HepG2 (cell line): ENCODE data around the gene PHYHIPL. TPM values are rescaled to one million over a fixed set of nuclear protein-coding genes. Genes with fewer than 3 reads are reported as not detected.
A peak's percentile ranks its signal among the peaks of the same experiment; 100 is the strongest.

Experiments
- CBX2 ChIP-seq, 2 experiments: fragments of 200-600 bp in 1 of 2; sonication (generic); formaldehyde crosslinking in 1 of 2; IDR thresholded peaks; 2 replicates each; pipeline versions ENCODE4 v1.7.0 to v1.8.1; 2018 to 2022; ENCODE audit warnings: low read depth in 2 of 2, low read length in 1 of 2, mild to moderate bottlenecking in 1 of 2, missing genetic modification reagents in 1 of 2
- GFI1 ChIP-seq: sonication (generic); formaldehyde crosslinking; IDR thresholded peaks from 2 replicates; pipeline ENCODE4 v1.5.0; 2020; ENCODE audit warnings: missing genetic modification reagents, mild to moderate bottlenecking, borderline replicate concordance
- KAT8 ChIP-seq: IDR thresholded peaks from 2 replicates; pipeline ENCODE4 v1.6.1; 2016; ENCODE audit warnings: missing genetic modification reagents, missing compliant biosample characterization
- LCORL ChIP-seq, 2 experiments: fragments of 450-650 bp in 1 of 2; sonication (generic) in 1 of 2; formaldehyde crosslinking in 1 of 2; IDR thresholded peaks; 2 replicates each; pipeline versions ENCODE4 v1.5.0 to v1.6.1; 2017 to 2020; ENCODE audit warnings: antibody characterized with exemption in 1 of 2, missing genetic modification reagents in 1 of 2
- MED8 ChIP-seq: sonication (generic); formaldehyde crosslinking; IDR thresholded peaks from 2 replicates; pipeline ENCODE4 v1.8.1; 2023; ENCODE audit warnings: mild to moderate bottlenecking, missing genetic modification reagents; ENCODE audit not compliant: insufficient replicate concordance
- MLX ChIP-seq: IDR thresholded peaks from 2 replicates; pipeline ENCODE4 v1.6.1; 2016
- REL ChIP-seq: sonication (generic); formaldehyde crosslinking; conservative IDR thresholded peaks from 2 replicates; pipeline ENCODE4 v1.8.0; 2022; ENCODE audit warnings: mild to moderate bottlenecking, missing genetic modification reagents, moderate library complexity
- RFX1 ChIP-seq: fragments of 450-650 bp; IDR thresholded peaks from 2 replicates; pipeline ENCODE4 v1.6.1; 2017
- SMAD9 ChIP-seq: sonication (generic); formaldehyde crosslinking; IDR thresholded peaks from 2 replicates; pipeline ENCODE4 v1.5.1; 2020; ENCODE audit warnings: mild to moderate bottlenecking, missing genetic modification reagents
- TCF7 ChIP-seq: sonication (generic); IDR thresholded peaks from 2 replicates; pipeline ENCODE4 v1.6.1; 2016; ENCODE audit warnings: antibody characterized with exemption, low read depth
- TRIM24 ChIP-seq: sonication (generic); formaldehyde crosslinking; IDR thresholded peaks from 2 replicates; pipeline ENCODE4 v1.8.0; 2022; ENCODE audit warnings: mild to moderate bottlenecking, missing genetic modification reagents
- YY1 ChIP-seq: IDR thresholded peaks from 2 replicates; pipeline ENCODE4 v1.6.1; 2011; ENCODE audit warnings: low read length, low read depth, moderate library complexity, mild to moderate bottlenecking; ENCODE audit not compliant: insufficient read depth, insufficient replicate concordance
- ZBTB38 ChIP-seq: sonication (generic); formaldehyde crosslinking; IDR thresholded peaks from 2 replicates; pipeline ENCODE4 v1.5.1; 2020; ENCODE audit warnings: mild to moderate bottlenecking, missing genetic modification reagents
- ZFP36L1 ChIP-seq: sonication (generic); formaldehyde crosslinking; IDR thresholded peaks from 2 replicates; pipeline ENCODE4 v1.8.0; 2022; ENCODE audit warnings: mild to moderate bottlenecking, missing genetic modification reagents, moderate library complexity
- ZNF318 ChIP-seq: sonication (generic); formaldehyde crosslinking; IDR thresholded peaks from 2 replicates; pipeline ENCODE4 v1.4.0; 2020; ENCODE audit warnings: mild to moderate bottlenecking, missing genetic modification reagents
- ZNF350 ChIP-seq: sonication (generic); formaldehyde crosslinking; IDR thresholded peaks from 2 replicates; pipeline ENCODE4 v1.4.0; 2020; ENCODE audit warnings: mild to moderate bottlenecking, low read depth, missing genetic modification reagents, borderline replicate concordance
- ZNF549 ChIP-seq: sonication (generic); formaldehyde crosslinking; IDR thresholded peaks from 2 replicates; pipeline ENCODE4 v1.5.0; 2020; ENCODE audit warnings: missing genetic modification reagents
- ZNF572 ChIP-seq: sonication (generic); formaldehyde crosslinking; IDR thresholded peaks from 2 replicates; pipeline ENCODE4 v1.5.1; 2020; ENCODE audit warnings: mild to moderate bottlenecking, missing genetic modification reagents
- polyA plus RNA-seq, 8 experiments: library from polyadenylated mRNA; depleted of rRNA in 3 of 8; stranded (reverse) in 7 of 8; unstranded in 1 of 8; fragments of >200 nt; fragmentation: Illumina TruSeq in 4 of 8; extraction: Trizol in 4 of 8; gene quantifications; 2 replicates each; pipeline versions ENCODE4 v1.2.1 to v1.2.3, GENCODE V29; 2011 to 2016; ENCODE audit warnings: low read depth in 4 of 8, missing spikeins in 1 of 8, mixed read lengths in 1 of 8; ENCODE audit not compliant: insufficient read depth in 1 of 8
- total RNA-seq, 5 experiments: library from RNA; depleted of rRNA; stranded (reverse); fragments of >200 nt; fragmentation: Illumina TruSeq; extraction: Trizol; gene quantifications; 2 replicates each; pipeline ENCODE4 v1.2.3, GENCODE V29; 2016; ENCODE audit warnings: low read depth in 1 of 5

Gene PHYHIPL
- total and polyA plus RNA-seq, 2 of the 13 experiments (the other 11 are each of a cell fraction or from before 2014, with no cell fraction given): 40.6 to 78.5 TPM

GRCh38 chr10:59176241-59177030 lies at the start of gene PHYHIPL (continued):
- no peak for TF ChIP-seq MLX
- TF ChIP-seq KAT8 (CRISPR knock-in tag): no peak; the same call in none of the 2 replicates
- TF ChIP-seq GFI1 (CRISPR knock-in tag): peak; percentile 18; the same call in 1 of the 2 replicates
- TF ChIP-seq ZNF572 (CRISPR knock-in tag): 0 out of 2 replicates have a peak, but pooled peaks have one; percentile 38
- TF ChIP-seq ZFP36L1 (CRISPR knock-in tag): no peak
- TF ChIP-seq CBX2 (IDR thresholded peaks at IDR 0.05; ENCODE audit: low read depth, low read length): no peak
- TF ChIP-seq CBX2 (CRISPR knock-in tag; IDR thresholded peaks at IDR 0.05; ENCODE audit: low read depth): no peak
- no peak for TF ChIP-seq ZNF549 (CRISPR knock-in tag)
- 0 out of 2 replicates have a peak, but pooled peaks have one; percentile 24 for TF ChIP-seq SMAD9 (CRISPR knock-in tag)
- TF ChIP-seq TRIM24 (CRISPR knock-in tag): no peak
- TF ChIP-seq RFX1: no peak
- TF ChIP-seq REL (CRISPR knock-in tag): peak; percentile 12; the same call in 1 of the 2 replicates
- TF ChIP-seq ZNF318 (CRISPR knock-in tag): 0 out of 2 replicates have a peak, but pooled peaks have one; percentile 35
- TF ChIP-seq ZBTB38 (CRISPR knock-in tag): peak; percentile 74
- no peak for TF ChIP-seq LCORL (IDR thresholded peaks at IDR 0.05)
- TF ChIP-seq LCORL (CRISPR knock-in tag; IDR thresholded peaks at IDR 0.05): no peak; the same call in 1 of the 2 replicates
- peak; percentile 74; the same call in 1 of the 2 replicates for TF ChIP-seq ZNF350 (CRISPR knock-in tag)
- TF ChIP-seq YY1: peak; percentile 57
- TF ChIP-seq MED8 (CRISPR knock-in tag): peak; percentile 48
- no peak for TF ChIP-seq TCF7
